ENCODE data around the gene PYURF.

The PYURF gene

DNA sequence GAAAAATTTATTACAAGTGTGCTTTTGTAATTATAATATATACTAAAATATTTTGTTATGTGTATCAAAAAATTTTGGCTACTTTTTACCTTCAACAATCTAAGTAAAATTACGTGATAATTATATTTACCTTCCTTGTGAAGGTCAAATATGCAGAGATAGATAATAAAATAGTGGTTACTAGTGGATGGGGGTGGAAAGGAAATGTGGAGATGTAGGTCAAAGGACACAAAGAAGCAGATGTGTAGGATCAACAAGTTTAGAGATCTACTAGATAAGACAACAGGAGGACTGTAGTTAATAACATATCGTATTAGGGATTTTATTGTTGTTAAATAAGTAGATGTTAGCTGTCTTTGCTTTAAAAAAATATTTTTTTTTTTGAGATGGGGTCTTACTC, 45.3 kb downstream of the PYURF start:
- no peak for DNase-seq (ENCODE audit: low read depth)
- no peak overlapping the region for H3K4me3 ChIP-seq (ENCODE audit: low read length)
- no peak for TF ChIP-seq CTCF (IDR thresholded peaks at IDR 0.05; ENCODE audit: insufficient read depth, low read depth, low read length, missing control alignments)

DNA sequence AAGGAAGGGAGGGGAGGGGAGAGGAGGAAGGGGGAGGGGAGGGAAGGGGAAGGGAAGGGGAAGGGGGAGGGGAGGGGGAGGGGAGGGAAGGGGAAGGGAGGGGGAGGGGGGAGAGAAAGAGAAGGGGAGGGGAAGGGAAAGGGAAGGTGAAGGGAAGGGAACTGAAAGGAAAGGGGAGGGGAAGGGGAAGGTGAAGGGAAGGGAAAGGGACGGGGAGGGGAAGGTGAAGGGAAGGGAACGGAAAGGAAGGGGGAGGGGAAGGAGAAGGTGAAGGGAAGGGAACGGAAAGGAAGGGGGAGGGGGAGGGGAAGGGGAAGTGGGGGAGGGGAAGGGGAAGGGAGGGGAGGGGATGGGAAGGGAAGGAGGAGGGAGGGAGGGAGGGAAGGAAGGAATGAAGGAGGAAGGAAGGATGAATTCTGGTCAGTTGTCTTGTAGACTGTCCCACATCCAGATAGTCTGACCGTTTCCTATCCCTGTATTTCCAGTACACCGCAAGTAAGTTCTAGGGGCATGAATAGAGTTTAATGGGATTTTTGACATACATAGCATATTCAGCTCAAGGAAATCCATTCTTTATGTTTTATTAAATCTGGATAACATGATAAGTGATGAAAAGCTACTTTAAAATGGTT, 46.2 kb downstream of the PYURF start:
- no peak for TF ChIP-seq CTCF (IDR thresholded peaks at IDR 0.05; ENCODE audit: insufficient read depth, low read depth, low read length, missing control alignments)
- H3K4me3 ChIP-seq (ENCODE audit: low read length): no peak overlapping the region
- DNase-seq (ENCODE audit: low read depth): no peak

All from epithelial cell of esophagus (primary cell).